Liver (tissue), 9 donors: ENCODE data around the gene STIM1. TPM values are rescaled to one million over a fixed set of nuclear protein-coding genes. Genes with fewer than 3 reads are reported as not detected.

Experiments
- DNase-seq: peaks from one replicate; pipeline ENCODE4 v3.0.0-alpha.2; 2017; ENCODE audit warnings: low spot score
- H3K27ac ChIP-seq, 2 donors: one replicate each; pipeline ENCODE4 v1.7.0; 2013; ENCODE audit warnings: inconsistent platforms in 2 of 2, low read length in 2 of 2, control low read depth in 1 of 2, low read depth in 1 of 2, mild to moderate bottlenecking in 1 of 2
- H3K27me3 ChIP-seq, 4 donors: one replicate each; pipeline versions ENCODE4 v1.6.1 to v1.7.0; 2013; ENCODE audit warnings: low read length in 3 of 4, inconsistent platforms in 1 of 4, mild to moderate bottlenecking in 1 of 4, moderate library complexity in 1 of 4; ENCODE audit not compliant: control insufficient read depth in 4 of 4, insufficient read depth in 4 of 4
- H3K36me3 ChIP-seq, 4 donors: one replicate each; pipeline versions ENCODE4 v1.6.1 to v1.7.0; 2013; ENCODE audit warnings: low read length in 3 of 4, mild to moderate bottlenecking in 3 of 4, low read depth in 1 of 4, moderate library complexity in 1 of 4; ENCODE audit not compliant: control insufficient read depth in 4 of 4, insufficient read depth in 3 of 4
- H3K4me1 ChIP-seq, 4 donors: one replicate each; pipeline versions ENCODE4 v1.6.1 to v1.7.0; 2013; ENCODE audit warnings: low read length in 3 of 4, mild to moderate bottlenecking in 3 of 4, moderate library complexity in 1 of 4; ENCODE audit not compliant: control insufficient read depth in 4 of 4, insufficient read depth in 4 of 4
- H3K4me3 ChIP-seq, 3 donors: one replicate each; pipeline versions ENCODE4 v1.6.1 to v1.7.0; 2013; ENCODE audit warnings: low read length in 3 of 3, control low read depth in 1 of 3, low read depth in 1 of 3, mild to moderate bottlenecking in 1 of 3
- H3K9ac ChIP-seq, 2 donors: one replicate each; pipeline ENCODE4 v1.7.0; 2013; ENCODE audit warnings: low read length in 2 of 2, mild to moderate bottlenecking in 2 of 2, moderate library complexity in 2 of 2, control low read depth in 1 of 2, low read depth in 1 of 2
- H3K9me3 ChIP-seq, 4 donors: one replicate each; pipeline versions ENCODE4 v1.6.1 to v1.7.0; 2013; ENCODE audit warnings: low read length in 3 of 4; ENCODE audit not compliant: control insufficient read depth in 4 of 4
- FOXA1 ChIP-seq: IDR thresholded peaks from 2 replicates; pipeline ENCODE4 v1.6.1; 2016; ENCODE audit warnings: antibody characterized with exemption
- FOXA2 ChIP-seq: IDR thresholded peaks from 2 replicates; pipeline ENCODE4 v1.6.1; 2016; ENCODE audit warnings: antibody characterized with exemption
- GABPA ChIP-seq, 2 donors: IDR thresholded peaks in 1 of 2; conservative IDR thresholded peaks in 1 of 2; 2 replicates each; pipeline ENCODE4 v1.6.1; 2016; ENCODE audit warnings: antibody characterized with exemption in 2 of 2, mild to moderate bottlenecking in 1 of 2, moderate library complexity in 1 of 2
- HNF4A ChIP-seq, 2 donors: conservative IDR thresholded peaks; 2 replicates each; pipeline ENCODE4 v1.6.1; 2016; ENCODE audit warnings: antibody characterized with exemption in 2 of 2, mild to moderate bottlenecking in 2 of 2
- HNF4G ChIP-seq: IDR thresholded peaks from 2 replicates; pipeline ENCODE4 v1.6.1; 2016; ENCODE audit warnings: antibody characterized with exemption
- JUND ChIP-seq, 2 donors: IDR thresholded peaks; 2 replicates each; pipeline ENCODE4 v1.6.1; 2016; ENCODE audit warnings: antibody characterized with exemption in 2 of 2
- NR2F2 ChIP-seq: IDR thresholded peaks from 2 replicates; pipeline ENCODE4 v1.6.1; 2016; ENCODE audit warnings: antibody characterized with exemption
- RXRA ChIP-seq, 2 donors: IDR thresholded peaks; 2 replicates each; pipeline ENCODE4 v1.6.1; 2017 to 2018; ENCODE audit warnings: antibody characterized with exemption in 2 of 2, mild to moderate bottlenecking in 1 of 2
- TAF1 ChIP-seq: conservative IDR thresholded peaks from 2 replicates; pipeline ENCODE4 v1.6.1; 2016; ENCODE audit warnings: antibody characterized with exemption, mild to moderate bottlenecking
- YY1 ChIP-seq: IDR thresholded peaks from 2 replicates; pipeline ENCODE4 v1.6.1; 2016; ENCODE audit warnings: antibody characterized with exemption, mild to moderate bottlenecking
- WGBS: extraction: QIAGEN DNeasy Blood & Tissue Kit; methylation state at CpG from one replicate; pipeline ENCODE4 v1.1.7; 2013; 5-methylcytosine and 5-hydroxymethylcytosine counted together
- polyA plus RNA-seq, 2 donors: library from polyadenylated mRNA; stranded (reverse) in 1 of 2; unstranded in 1 of 2; fragments of 200-250 nt in 1 of 2; fragments of >200 nt in 1 of 2; fragmentation: Nextera tagmentation in 1 of 2; extraction: Ambion mirVana in 1 of 2; gene quantifications; one replicate each; pipeline versions ENCODE4 v1.2.1 to v1.2.3, GENCODE V29; 2013 to 2015
- total RNA-seq, 2 donors: library from RNA; depleted of rRNA; stranded (reverse); fragments of >200 nt; gene quantifications; one replicate each; pipeline ENCODE4 v1.2.3, GENCODE V29; 2014
- TF ChIP-seq, protein P1 (sequence below): IDR thresholded peaks from 2 replicates; pipeline ENCODE4 v1.6.1; 2016; ENCODE audit warnings: antibody characterized with exemption
- TF ChIP-seq, protein P2 (sequence below): IDR thresholded peaks from 2 replicates; pipeline ENCODE4 v1.6.1; 2016; ENCODE audit warnings: antibody characterized with exemption, mild to moderate bottlenecking
- donor health status: healthy.
- donor health status: healthy.
- donor health status: healthy.
- donor health status: healthy.
- donor health status: healthy.

STIM1 gene
- total and polyA plus RNA-seq, 4 donors = 19.7 to 42.9 (median 25.1) TPM

DNA sequence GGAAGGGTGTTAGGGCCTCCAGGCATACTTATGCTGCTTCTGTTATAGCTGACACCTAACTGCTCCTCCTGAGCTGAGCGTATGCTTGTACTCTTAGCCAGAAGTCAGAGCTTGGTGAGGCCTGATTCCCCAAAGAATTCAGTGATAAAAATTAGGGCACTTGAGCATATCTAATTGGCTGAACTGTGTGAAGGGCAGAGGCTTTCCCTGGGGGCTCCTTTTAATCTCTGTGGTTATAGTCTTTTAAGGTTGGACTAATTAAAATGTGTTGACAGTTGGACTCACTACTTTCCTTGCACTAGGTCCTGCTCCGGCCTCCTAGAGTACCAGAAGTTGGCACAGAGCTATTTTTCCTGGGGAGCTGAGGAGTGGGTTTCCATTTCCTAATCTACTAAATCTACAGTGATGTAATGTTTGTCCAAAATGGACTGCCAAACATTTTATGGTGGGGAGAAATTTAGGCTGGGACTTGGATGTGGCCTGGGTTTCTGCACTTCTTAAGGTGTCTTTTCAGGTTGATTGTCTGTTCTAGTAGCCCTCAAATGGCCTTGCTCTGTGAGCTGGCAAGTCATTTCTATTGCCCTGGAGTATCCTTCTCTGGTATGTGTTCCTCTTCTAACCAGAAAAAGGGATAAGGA, 18.4 kb downstream of the STIM1 start:
- TF ChIP-seq JUND (IDR thresholded peaks at IDR 0.05) = no peak
- H3K9ac ChIP-seq = no peak overlapping the region
- no peaks in the 10 kb centered on the region for H3K9me3 ChIP-seq
- no peak overlapping the region for H3K4me3 ChIP-seq
- H3K4me1 ChIP-seq = peaks cover 12 to 44% (median 15%) of the 10 kb centered on the region in 4 donors
- no peak for DNase-seq
- WGBS = 88% methylated on average over 2 of the region's 2 CpGs
- no peaks in the 10 kb centered on the region for H3K27me3 ChIP-seq
- H3K36me3 ChIP-seq = no peaks in the 10 kb centered on the region
- no peak overlapping the region for H3K27ac ChIP-seq

DNA sequence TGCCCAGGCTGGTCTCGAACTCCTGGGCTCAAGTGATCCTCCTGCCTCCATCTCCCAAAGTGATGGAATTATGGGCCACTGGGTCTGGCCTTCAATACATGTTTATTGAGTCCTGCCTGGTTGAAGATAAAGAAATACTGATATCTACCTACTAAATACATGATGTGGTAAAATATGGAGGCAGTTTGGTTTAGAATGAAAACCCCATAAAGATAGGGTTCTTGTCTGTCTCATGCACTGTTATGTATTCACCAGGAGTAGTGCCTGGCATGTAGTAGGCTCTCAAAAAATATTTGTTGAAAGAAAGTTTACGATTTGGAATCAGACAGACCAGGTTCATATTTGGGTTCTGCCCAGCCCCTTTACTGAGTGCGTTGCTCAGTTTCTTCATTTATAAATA, 21.1 kb downstream of the STIM1 start:
- H3K4me3 ChIP-seq = no peak overlapping the region
- WGBS = 79% methylated on average over 3 of the region's 3 CpGs
- H3K27me3 ChIP-seq = no peaks in the 10 kb centered on the region
- H3K36me3 ChIP-seq = no peaks in the 10 kb centered on the region
- no peak overlapping the region for H3K27ac ChIP-seq
- H3K9ac ChIP-seq = no peak overlapping the region
- peaks cover 17 to 58% (median 34%) of the 10 kb centered on the region in 4 donors for H3K4me1 ChIP-seq
- H3K9me3 ChIP-seq = no peaks in the 10 kb centered on the region
- TF ChIP-seq HNF4G (no peak), RXRA (IDR thresholded peaks at IDR 0.05) (no peak), TAF1 (no peak), NR2F2 (no peak), FOXA1 (no peak), YY1 (no peak), GABPA (IDR thresholded peaks at IDR 0.05 in 1 of 2, conservative IDR thresholded peaks at IDR 0.05 in 1 of 2) (no peak), HNF4A (conservative IDR thresholded peaks at IDR 0.05) (no peak)
- TF ChIP-seq, protein P1, sequence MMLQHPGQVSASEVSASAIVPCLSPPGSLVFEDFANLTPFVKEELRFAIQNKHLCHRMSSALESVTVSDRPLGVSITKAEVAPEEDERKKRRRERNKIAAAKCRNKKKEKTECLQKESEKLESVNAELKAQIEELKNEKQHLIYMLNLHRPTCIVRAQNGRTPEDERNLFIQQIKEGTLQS = no peak
- TF ChIP-seq, protein P2, sequence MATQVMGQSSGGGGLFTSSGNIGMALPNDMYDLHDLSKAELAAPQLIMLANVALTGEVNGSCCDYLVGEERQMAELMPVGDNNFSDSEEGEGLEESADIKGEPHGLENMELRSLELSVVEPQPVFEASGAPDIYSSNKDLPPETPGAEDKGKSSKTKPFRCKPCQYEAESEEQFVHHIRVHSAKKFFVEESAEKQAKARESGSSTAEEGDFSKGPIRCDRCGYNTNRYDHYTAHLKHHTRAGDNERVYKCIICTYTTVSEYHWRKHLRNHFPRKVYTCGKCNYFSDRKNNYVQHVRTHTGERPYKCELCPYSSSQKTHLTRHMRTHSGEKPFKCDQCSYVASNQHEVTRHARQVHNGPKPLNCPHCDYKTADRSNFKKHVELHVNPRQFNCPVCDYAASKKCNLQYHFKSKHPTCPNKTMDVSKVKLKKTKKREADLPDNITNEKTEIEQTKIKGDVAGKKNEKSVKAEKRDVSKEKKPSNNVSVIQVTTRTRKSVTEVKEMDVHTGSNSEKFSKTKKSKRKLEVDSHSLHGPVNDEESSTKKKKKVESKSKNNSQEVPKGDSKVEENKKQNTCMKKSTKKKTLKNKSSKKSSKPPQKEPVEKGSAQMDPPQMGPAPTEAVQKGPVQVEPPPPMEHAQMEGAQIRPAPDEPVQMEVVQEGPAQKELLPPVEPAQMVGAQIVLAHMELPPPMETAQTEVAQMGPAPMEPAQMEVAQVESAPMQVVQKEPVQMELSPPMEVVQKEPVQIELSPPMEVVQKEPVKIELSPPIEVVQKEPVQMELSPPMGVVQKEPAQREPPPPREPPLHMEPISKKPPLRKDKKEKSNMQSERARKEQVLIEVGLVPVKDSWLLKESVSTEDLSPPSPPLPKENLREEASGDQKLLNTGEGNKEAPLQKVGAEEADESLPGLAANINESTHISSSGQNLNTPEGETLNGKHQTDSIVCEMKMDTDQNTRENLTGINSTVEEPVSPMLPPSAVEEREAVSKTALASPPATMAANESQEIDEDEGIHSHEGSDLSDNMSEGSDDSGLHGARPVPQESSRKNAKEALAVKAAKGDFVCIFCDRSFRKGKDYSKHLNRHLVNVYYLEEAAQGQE = no peak
- DNase-seq = no peak

DNA sequence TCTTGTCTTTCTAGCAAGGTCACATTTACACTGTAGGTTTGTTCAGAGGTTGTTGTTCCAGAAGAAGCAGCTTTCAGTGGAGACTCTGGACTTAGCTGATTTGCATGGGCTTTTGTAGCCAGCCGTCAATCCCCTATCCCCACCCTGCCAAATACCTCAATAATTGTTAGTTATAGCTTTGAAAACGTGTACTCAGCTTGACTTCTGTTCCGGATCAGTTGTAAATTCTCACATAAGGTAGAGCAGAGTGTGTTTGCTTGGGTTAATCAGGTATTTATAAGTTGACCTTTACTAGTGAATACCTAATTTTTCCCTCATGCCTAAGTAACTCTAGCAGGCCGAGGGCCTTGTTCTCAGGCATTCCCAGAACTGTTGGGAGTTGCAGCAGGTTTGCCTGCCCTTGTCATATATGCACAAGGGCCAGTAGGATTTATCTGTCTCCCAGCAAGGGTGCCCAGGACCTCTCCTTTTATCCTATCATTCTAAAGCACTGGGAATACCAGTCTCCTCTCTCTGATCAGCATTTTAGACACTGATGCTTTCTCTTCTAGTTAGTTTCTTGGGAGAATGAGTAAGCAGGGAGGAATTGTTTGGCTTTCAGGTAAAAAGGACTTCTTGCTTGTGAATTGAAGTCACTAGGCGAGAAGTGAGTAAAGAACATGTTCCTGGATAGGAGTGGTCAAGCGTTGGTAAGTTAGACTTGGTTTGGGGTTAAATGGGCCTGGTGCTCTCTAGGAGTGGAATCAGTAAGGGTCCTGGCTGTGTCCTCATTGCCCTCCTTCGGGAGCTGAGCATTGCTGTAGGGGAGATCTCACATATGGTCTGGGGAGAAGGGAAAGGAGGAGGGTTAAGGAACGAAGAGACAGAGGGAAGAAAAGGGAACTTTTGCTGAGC, 22.1 kb downstream of the STIM1 start:
- Histone ChIP-seq H3K27me3 (no peaks in the 10 kb centered on the region), H3K4me3 (no peak overlapping the region), H3K9me3 (no peaks in the 10 kb centered on the region), H3K4me1 (peaks cover 15 to 54% (median 34%) of the 10 kb centered on the region in 4 donors), H3K27ac (peak overlapping the region; percentile 24 to 59), H3K9ac (no peak overlapping the region), H3K36me3 (no peaks in the 10 kb centered on the region)
- TF ChIP-seq HNF4A (conservative IDR thresholded peaks at IDR 0.05) (peak; percentile 17), FOXA2 (no peak)
- TF ChIP-seq, protein P2 = no peak
- whole genome bisulfite sequencing = 60% methylated on average over 8 of the region's 8 CpGs
- no peak for DNase-seq
